Muscle layer of colon (tissue), 2 donors: ENCODE data around the gene HS2ST1.

Experiments used
- H3K27ac ChIP-seq: one replicate; pipeline ENCODE4 v1.7.0; 2013; ENCODE audit warnings: low read depth, mild to moderate bottlenecking, low read length, moderate library complexity
- H3K27me3 ChIP-seq, 2 donors: one replicate each; pipeline ENCODE4 v1.7.0; 2013; ENCODE audit warnings: low read length in 2 of 2, mild to moderate bottlenecking in 2 of 2; ENCODE audit not compliant: insufficient read depth in 2 of 2, control insufficient read depth in 1 of 2
- H3K36me3 ChIP-seq: one replicate; pipeline ENCODE4 v1.7.0; 2013; ENCODE audit warnings: mild to moderate bottlenecking, low read length; ENCODE audit not compliant: insufficient read depth
- H3K4me1 ChIP-seq: one replicate; pipeline ENCODE4 v1.7.0; 2013; ENCODE audit warnings: mild to moderate bottlenecking, low read length; ENCODE audit not compliant: insufficient read depth
- H3K4me3 ChIP-seq, 2 donors: one replicate each; pipeline ENCODE4 v1.7.0; 2013; ENCODE audit warnings: low read length in 2 of 2, low read depth in 1 of 2, mild to moderate bottlenecking in 1 of 2, moderate library complexity in 1 of 2
- H3K9ac ChIP-seq: one replicate; pipeline ENCODE4 v1.7.0; 2013; ENCODE audit warnings: low read length
- H3K9me3 ChIP-seq: one replicate; pipeline ENCODE4 v1.7.0; 2013; ENCODE audit warnings: mild to moderate bottlenecking, low read length
- donor health status: abdominal sarcoma.
- donor health status: Adenocarcinoma of cecum.

HS2ST1 gene

DNA sequence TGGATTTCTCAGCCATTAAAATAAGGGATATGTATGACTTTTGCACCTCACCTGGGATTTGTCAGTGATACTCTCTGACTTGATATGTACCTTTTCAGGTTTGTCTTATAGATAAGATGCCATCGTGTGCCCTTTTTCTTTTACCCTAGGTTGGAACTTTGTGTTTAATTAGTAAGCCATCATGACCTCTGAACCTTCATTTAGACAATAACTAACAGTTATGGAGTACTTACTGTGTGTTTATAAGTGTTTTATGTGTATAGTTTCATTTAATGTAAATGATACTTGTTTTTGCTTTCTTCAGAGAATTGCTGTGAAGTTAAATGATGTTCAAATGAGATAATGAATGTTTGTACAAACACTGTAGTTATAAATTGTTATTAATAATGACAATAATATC is 14.4 kb downstream of the HS2ST1 start:
- no peak overlapping the region for H3K27ac ChIP-seq

DNA sequence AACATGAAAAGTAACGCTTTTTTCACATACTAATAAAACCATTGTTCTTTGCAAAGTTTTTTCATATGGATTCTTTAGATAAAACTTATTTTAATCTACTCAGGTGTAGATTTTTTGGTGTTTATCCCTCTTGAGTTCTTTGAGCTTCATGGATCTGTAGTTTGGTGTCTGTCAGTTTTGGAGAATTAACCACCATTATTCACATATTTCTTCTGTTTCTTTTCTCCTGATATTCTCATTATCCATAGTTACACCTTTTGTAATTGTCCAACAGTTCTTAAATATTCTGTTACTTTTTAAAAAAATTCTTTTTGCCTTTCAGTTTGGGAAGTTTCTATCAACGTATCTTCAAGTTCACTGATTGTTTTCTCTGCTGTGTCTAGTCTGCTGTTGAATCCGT is 18.6 kb downstream of the HS2ST1 start:
- Histone ChIP-seq H3K4me3 (no peak overlapping the region), H3K27ac (no peak overlapping the region), H3K9me3 (no peaks in the 10 kb centered on the region), H3K36me3 (no peaks in the 10 kb centered on the region), H3K9ac (no peak overlapping the region), H3K4me1 (no peaks in the 10 kb centered on the region), H3K27me3 (no peaks in the 10 kb centered on the region)

More for the DNA sequence above, 14.4 kb downstream of the HS2ST1 start:
- no peak overlapping the region for H3K9ac ChIP-seq
- H3K4me1 ChIP-seq = no peaks in the 10 kb centered on the region
- no peaks in the 10 kb centered on the region for H3K9me3 ChIP-seq
- H3K4me3 ChIP-seq = no peak overlapping the region
- no peaks in the 10 kb centered on the region for H3K36me3 ChIP-seq
- no peaks in the 10 kb centered on the region for H3K27me3 ChIP-seq

DNA sequence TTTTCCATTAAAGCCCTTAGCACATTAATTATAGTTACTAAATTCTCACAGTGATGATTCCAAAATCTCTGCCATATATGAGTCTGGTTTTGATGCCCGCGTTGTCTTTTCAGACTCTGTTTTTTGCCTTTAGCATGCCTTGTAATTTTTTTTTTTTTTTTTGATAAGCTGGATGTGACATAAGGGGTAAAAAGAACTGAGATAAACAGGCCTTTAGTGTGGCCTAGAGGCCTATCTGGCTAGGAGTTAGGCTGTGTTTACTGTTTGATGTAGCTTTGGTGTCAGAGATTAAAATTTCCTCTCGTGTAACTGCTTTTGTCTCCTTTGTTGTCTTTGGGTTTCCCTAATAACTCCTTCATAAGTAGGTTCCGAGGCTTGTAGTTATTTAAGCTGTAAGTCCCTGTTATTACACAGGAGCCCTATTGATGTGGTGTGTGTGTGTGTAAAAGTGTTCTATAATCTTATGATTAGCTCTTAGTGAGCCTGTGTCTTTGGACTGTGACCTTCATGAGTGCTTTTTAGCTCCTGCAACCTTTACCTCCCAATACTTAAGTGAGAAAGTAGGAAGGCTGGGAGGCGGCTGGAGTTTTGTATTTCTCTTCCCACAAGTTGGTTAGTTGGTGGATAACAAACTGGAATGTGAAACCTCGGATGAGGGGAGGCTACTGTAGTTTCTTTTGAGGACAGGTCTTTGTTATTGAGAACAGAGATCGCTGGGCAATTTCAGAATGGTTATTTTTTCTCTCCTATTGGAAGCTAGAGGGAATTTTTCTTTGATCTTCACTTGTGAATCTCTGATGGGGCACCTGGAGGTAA is 19.3 kb downstream of the HS2ST1 start:
- Histone ChIP-seq H3K27ac (no peak overlapping the region), H3K4me1 (no peaks in the 10 kb centered on the region), H3K9me3 (no peaks in the 10 kb centered on the region), H3K27me3 (no peaks in the 10 kb centered on the region), H3K36me3 (no peaks in the 10 kb centered on the region), H3K4me3 (no peak overlapping the region), H3K9ac (no peak overlapping the region)

DNA sequence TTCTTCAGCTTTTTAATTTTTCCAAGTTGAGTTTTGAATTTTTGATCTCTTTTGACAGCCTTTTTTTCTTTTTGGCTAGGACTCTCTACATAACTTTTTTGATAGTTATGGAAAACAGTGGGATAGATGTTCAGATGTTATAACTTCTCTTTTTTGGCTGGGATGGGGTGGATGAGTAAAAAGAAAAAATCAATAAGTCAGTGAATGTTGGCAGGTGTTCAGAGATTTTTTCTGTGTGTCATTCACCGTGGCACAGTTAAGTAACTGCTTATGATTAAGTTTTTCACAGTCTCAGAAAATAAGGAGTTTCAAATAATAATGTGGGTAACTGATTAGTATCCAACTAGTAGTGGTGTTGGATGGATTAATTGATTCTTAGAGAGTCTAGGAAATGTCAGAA is 24.0 kb downstream of the HS2ST1 start:
- Histone ChIP-seq H3K27ac (no peak overlapping the region), H3K4me3 (no peak overlapping the region), H3K9me3 (no peaks in the 10 kb centered on the region), H3K36me3 (no peaks in the 10 kb centered on the region), H3K27me3 (no peaks in the 10 kb centered on the region), H3K4me1 (no peaks in the 10 kb centered on the region), H3K9ac (no peak overlapping the region)

DNA sequence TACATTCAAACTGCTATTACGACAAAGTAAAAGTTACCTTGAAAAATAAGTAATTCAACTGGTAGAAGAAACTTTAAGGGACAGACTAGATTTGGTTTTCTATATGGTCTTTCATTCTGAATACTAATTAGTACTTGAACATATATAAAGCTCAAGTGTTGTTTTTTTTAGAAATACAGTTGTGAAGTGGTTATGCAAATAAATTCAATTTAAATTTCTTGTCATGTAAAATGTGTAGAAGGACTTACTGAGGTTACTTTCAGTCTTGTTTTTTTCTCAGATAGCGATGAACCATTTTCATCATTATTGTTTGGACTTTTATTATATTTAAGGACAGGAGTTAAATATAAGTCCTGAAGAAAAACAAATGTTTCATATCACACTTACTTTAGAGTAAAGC is 24.4 kb downstream of the HS2ST1 start:
- Histone ChIP-seq H3K4me3 (no peak overlapping the region), H3K9me3 (no peaks in the 10 kb centered on the region), H3K9ac (no peak overlapping the region), H3K36me3 (no peaks in the 10 kb centered on the region), H3K27me3 (no peaks in the 10 kb centered on the region), H3K4me1 (no peaks in the 10 kb centered on the region), H3K27ac (no peak overlapping the region)

DNA sequence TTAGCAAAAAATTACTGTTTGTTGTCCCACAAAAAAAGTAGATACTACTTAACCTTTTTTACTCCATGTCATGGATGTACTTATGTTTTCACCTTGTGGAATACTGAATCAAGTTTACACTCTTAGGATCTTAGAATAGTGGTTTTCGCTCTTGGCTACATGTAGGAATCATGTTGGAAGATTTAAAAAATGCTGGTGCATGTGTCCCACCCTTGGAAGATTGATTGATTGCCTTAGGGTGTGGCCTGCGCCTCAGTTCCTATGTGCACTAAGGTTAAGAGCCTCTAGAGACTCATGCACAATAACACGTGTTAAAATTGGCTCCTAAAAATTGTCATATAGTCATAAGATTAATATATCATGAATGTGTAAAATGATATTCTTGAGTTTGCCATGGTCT is 25.0 kb downstream of the HS2ST1 start:
- Histone ChIP-seq H3K4me3 (no peak overlapping the region), H3K36me3 (no peaks in the 10 kb centered on the region), H3K9me3 (no peaks in the 10 kb centered on the region), H3K9ac (no peak overlapping the region), H3K27ac (no peak overlapping the region), H3K27me3 (no peaks in the 10 kb centered on the region), H3K4me1 (no peaks in the 10 kb centered on the region)

DNA sequence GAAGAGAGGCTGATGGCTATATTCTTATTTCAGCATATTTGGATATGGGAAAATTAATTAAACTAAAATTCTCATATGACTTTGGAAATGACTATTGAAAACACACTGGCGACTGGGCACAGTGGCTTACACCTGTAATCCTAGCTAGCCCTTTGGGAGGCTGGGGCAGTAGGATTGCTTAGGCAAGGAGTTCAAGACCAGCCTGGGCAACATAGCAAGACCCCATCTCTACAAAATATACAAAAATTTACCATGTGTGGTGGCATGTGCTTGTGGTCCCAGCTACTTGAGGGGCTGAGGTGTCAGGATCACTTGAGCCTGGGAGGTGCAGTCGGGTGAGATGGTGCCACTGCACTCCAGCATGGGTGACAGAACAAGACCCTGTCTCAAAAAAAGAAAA is 26.2 kb downstream of the HS2ST1 start:
- Histone ChIP-seq H3K4me1 (no peaks in the 10 kb centered on the region), H3K9ac (no peak overlapping the region), H3K27ac (no peak overlapping the region), H3K9me3 (no peaks in the 10 kb centered on the region), H3K27me3 (no peaks in the 10 kb centered on the region), H3K36me3 (no peaks in the 10 kb centered on the region), H3K4me3 (no peak overlapping the region)

DNA sequence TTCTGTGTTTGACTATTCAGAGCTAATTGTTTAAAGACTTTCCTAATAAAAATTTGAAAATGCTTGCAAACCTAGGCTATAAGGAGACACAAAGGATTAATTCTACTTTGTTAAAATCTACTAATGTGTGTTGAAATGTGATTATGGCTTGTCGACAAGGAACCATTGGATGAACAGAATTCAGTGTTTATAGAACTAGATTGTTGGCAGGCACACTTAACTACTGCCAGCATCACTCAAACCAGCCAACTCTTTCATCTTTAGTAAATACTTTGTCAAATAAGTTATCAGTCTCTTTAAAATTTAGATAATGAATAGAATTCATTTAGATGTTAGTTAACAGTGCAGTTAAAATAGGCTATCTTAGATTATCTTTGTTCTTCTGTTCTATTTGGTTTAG is 27.6 kb downstream of the HS2ST1 start:
- Histone ChIP-seq H3K36me3 (no peaks in the 10 kb centered on the region), H3K4me3 (no peak overlapping the region)

DNA sequence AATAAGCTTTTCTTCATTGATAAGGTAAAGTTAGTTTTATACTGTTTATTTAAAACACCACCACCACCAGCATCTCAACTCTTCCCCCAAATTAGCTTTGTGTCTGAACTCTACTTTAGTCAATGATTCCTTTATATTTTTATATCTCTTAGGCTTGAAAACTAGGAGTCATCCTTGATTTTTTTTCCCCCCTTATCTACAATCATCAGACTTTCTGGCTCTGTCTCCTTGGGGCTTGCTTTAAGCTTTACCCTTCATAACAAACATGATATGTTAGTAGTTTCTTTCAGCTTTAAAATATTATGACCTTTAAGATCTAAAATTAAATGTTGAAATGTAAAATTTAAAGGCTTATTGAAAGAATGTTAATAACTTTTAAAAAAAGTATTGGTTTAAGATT is 28.3 kb downstream of the HS2ST1 start:
- Histone ChIP-seq H3K9me3 (no peaks in the 10 kb centered on the region), H3K4me3 (no peak overlapping the region), H3K27ac (no peak overlapping the region), H3K4me1 (no peaks in the 10 kb centered on the region), H3K36me3 (no peaks in the 10 kb centered on the region), H3K27me3 (no peaks in the 10 kb centered on the region), H3K9ac (no peak overlapping the region)

More for the DNA sequence above, 27.6 kb downstream of the HS2ST1 start:
- Histone ChIP-seq H3K4me1 (no peaks in the 10 kb centered on the region), H3K27ac (no peak overlapping the region), H3K27me3 (no peaks in the 10 kb centered on the region), H3K9ac (no peak overlapping the region), H3K9me3 (no peaks in the 10 kb centered on the region)

DNA sequence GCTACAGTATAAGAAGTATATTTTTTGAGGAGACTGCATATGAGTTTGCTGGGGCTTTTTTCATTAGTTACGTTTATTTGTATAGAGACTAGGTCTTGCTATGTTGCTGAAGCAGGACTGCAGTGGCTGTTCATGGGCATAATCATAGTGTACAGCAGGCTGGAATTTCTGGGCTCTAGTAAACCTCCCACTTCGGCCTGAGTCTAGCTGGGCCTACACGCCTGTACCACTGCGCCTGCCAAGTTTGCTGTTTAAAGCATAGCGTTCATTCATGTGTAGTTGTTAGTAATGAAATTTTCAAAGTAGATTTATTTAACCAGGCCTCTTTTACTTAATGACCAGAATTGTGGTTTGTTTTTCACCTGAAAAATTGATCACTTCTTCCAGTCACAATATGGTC is 33.8 kb downstream of the HS2ST1 start:
- H3K27ac ChIP-seq = no peak overlapping the region

DNA sequence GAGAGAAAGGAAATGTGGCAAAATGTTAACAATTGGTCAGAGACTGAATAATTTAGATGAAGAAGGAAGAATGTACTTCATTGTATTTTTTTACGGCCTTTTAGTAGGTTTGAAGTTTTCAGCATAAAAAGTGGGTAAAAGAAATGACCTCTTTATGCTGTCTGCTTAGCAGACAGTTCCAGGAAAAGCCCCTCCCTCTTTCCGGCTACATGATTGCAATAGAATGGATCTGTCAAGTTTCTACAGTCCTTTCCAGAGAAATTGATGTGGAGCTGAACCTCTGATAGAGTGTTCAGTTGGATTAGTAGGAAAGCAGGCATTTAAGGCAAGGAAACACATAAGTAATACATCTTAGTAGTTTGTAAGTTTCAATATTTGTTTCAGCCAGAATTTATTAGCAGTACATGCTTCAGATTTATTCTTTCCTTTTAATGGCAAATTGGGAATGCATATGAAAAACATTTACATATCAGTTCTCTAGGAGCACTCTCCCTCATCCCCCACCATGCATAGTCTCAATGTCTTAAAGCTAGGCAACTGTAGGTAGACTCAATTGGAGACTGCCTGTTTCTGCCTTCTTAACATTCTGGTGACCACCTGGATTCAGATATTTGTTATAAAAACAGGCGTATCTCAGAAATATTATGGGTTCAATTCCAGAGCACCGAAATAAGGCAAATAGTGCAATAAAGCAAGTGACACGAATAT is 36.4 kb downstream of the HS2ST1 start:
- Histone ChIP-seq H3K4me3 (no peak overlapping the region), H3K27ac (no peak overlapping the region), H3K36me3 (no peaks in the 10 kb centered on the region), H3K9ac (no peak overlapping the region), H3K9me3 (no peaks in the 10 kb centered on the region), H3K4me1 (no peaks in the 10 kb centered on the region), H3K27me3 (no peaks in the 10 kb centered on the region)

More for the DNA sequence above, 33.8 kb downstream of the HS2ST1 start:
- H3K9me3 ChIP-seq = no peaks in the 10 kb centered on the region
- no peak overlapping the region for H3K9ac ChIP-seq
- H3K4me3 ChIP-seq = no peak overlapping the region
- H3K4me1 ChIP-seq = no peaks in the 10 kb centered on the region
- H3K36me3 ChIP-seq = no peaks in the 10 kb centered on the region
- H3K27me3 ChIP-seq = no peaks in the 10 kb centered on the region

DNA sequence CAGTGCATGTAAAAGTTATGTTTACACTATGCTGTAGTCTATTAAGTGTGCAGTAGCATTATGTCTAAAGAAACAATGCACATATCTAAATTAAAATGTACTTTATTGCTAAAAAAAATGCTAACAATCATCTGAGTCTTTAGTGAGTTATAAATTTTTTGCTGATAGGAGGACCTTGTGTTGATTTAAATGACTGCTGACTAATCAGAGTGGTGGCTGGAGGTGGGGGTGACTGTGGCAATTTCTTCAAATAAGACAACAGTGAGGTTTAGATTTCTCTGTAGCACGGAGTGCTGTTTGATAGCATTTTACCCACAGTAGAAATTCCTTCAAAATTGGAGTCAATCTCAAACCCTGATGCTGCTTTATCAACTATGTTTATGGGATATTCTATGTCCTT is 37.0 kb downstream of the HS2ST1 start:
- peaks cover 2% of the 10 kb centered on the region for H3K4me1 ChIP-seq
- H3K27ac ChIP-seq = no peak overlapping the region
- H3K36me3 ChIP-seq = no peaks in the 10 kb centered on the region
- no peaks in the 10 kb centered on the region for H3K27me3 ChIP-seq
- H3K9ac ChIP-seq = no peak overlapping the region
- H3K4me3 ChIP-seq = no peak overlapping the region
- H3K9me3 ChIP-seq = no peaks in the 10 kb centered on the region
